HL-60/S4 (cell line): ENCODE data around the gene BRF1.
"Not testable (repeated sequence)": the region's sequence is repeated elsewhere in the genome, so short reads cannot be mapped to it uniquely, and the experiment has no call there.

Experiments
- in situ Hi-C: fragments of 300-500 bp; cut with MboI; formaldehyde crosslinking; loops from 2 replicates; pipeline ENCODE4 v1.14.3; 2022; ENCODE audit warnings: low sequenced_read_pairs

BRF1 gene

DNA sequence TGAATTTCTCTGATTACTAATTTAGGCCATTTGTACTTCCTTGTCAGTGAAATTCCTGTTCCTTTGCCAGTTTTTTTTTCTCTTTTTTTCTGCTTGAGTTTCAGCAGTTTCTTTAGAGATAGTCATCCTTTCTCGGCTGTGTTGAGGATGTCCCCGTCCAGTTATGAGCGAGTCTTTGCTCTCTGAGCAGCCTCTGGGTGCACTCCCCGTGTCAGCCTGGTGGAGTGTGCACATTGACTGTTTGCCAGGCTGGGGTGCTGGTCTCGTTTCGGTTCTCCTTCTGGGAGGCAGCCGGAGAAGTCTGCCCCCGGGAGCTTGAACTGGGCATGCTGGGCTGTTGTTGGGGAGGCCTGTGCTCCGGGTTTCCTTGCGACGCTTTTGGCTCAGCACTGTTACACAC, 16.7 kb upstream of the BRF1 start:
- in situ Hi-C loops = no loop called here

DNA sequence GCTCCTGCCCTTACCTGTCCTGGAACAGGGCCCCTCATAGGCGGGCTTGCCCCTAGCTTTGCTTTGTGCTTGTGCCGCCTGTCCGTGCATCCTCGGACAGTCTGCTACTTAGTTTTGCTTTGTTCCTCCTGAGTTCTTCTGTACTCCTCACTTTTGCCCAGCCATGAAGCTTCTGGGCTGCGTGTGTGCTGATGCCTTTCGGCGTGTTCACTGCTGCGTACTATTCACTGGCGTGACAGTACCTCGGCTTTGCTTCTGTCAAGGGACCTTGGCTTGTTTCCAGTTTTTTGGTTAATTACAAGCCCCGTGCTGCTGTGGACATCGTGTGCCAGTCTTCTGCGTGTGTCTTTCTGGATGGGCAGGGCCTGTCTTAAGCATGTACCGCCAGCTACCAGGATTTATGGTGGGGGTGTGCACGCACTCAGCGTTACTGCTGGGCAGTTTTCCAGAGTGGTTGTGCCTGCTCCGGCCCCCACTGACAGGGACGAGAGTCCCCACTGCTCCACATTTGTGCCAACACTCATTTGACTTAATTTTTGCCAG, 16.2 kb upstream of the BRF1 start:
- in situ Hi-C loops = no loop called here

- in situ Hi-C loops = no loop called here
Measured at GRCh38 chr14:105316577-105316941, 15.8 kb upstream of the BRF1 start.

DNA sequence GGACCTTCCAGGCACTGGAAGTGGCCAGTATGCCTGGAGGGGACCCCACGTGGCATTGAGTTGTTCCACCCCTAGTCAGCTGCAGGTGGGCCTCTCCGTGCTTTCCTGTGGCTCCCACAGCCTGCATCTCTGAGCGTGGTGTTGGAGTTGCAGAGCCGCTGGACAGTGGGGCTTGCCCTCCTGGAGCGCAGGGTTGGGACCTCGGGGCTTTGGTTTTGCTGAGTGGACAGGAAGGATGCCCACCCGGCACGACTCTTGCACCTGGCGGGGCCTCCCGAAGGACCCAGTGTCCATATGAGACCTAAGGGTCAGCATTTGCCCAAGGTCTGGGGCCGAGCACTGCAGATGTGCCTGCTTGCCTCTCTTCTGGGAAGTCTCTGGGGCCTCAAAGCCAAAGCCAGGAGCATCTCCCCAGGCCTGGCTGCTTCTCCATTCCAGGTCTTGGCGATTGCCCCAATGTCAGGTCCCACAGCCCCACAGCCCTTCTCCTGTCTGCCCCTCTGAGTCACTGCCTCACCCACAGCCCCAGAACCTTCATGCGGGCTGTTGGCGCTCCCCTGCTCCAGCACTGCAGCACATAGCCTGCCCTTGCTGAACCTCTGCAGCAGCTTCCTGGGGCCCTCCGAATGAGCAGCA, 15.3 kb upstream of the BRF1 start:
- in situ Hi-C loops = no loop called here

- in situ Hi-C loops = no loop called here
Measured at GRCh38 chr14:105315211-105315721, 14.5 kb upstream of the BRF1 start.

- in situ Hi-C loops = no loop called here
Measured at GRCh38 chr14:105314287-105315200, 13.7 kb upstream of the BRF1 start, which contains the start of gene PACS2. PACS2 (plus strand) TSS chr14:105314748; CDS start chr14:105314919, 171 bp downstream.

GRCh38 chr14:105313381-105314286, 12.8 kb upstream of the BRF1 start:
- in situ Hi-C loops = no loop called here

DNA sequence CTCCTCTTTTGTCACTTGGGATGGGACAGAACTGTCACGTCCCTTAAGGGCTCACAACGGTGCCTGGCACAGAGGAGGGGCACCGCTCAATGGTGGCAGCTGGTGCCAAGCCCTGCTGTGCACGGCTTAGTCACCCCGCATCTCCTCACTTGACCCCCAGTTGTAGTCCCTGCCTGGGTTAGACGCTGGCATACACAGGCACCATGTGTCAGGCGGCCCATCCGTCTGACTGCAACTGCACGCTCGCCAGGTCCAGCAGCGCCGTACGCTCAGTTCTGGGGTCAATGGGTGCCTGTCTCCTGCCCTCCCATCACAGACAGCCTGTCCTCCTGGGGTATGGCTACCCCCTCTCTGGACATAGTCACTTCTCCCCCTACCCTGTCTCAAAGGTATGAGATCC, 12.2 kb upstream of the BRF1 start:
- in situ Hi-C loops = no loop called here

DNA sequence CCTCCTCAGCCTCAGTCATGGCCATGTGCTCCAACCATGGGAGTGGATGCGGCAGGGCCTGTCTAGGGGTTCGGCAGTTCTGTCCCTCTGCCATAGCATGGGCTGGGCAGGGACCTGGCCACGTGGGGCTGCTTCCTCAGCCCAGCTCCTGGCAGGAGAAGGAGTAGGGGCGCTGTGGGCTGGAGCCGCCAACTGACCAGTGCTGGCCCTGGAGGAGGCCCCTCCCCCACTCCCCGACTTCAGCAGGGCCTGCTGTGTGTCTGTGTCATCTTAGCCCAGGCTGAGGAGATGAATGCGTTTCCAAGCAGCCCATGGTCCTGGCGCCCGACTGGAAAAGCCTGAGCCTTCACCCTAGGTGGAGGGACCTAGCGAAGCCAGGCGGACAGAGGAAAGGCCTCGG, 11.0 kb upstream of the BRF1 start:
- in situ Hi-C loops = no loop called here

- in situ Hi-C loops = no loop called here
Measured at GRCh38 chr14:105309371-105309770, 8.6 kb upstream of the BRF1 start.

GRCh38 chr14:105307052-105307727, 6.4 kb upstream of the BRF1 start:
- in situ Hi-C loops = no loop called here

GRCh38 chr14:105305791-105306190, 5.0 kb upstream of the BRF1 start:
- in situ Hi-C loops = no loop called here

DNA sequence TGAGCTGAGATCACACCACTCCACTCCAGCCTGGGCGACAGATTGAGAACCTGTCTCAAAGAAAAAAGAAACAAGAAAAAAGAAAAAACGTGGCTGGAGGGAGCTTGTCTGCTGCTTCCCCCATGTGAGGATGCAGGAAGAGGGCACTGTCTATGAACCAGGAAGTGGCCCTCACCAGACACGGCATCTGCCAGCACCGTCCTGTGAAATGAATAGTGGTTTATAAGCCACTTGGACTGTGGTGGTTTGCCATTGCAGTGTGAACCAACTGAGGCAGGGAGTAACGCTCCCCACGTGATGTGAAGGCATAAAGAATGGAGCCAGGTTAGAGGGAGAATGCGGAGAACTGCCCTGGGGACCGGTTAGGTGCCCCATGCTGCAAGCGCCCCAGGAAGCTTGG, 4.5 kb upstream of the BRF1 start:
- in situ Hi-C loops = no loop called here

DNA sequence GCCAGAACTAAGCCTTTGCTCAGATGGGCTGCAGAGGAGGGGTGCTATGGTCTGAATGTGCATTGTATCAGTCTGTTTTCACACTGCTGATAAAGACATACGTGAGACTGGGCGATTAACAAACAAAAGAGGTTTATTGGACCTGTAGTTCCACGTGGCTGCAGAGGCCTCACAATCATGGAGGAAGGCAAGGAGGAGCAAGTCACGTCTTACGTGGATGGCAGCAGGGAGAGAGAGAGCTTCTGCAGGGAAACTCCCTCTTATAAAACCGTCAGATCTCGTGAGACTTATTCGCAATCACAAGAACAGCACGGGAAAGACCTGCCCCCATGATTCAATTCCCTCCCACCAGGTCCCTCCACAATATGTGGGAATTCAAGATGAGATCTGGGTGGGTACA, 3.8 kb upstream of the BRF1 start:
- in situ Hi-C loops = no loop called here

GRCh38 chr14:105303949-105304348, 3.1 kb upstream of the BRF1 start:
- in situ Hi-C loops = no loop called here

- in situ Hi-C loops = not testable (repeated sequence)
Measured at GRCh38 chr14:105301915-105302249, 1.1 kb upstream of the BRF1 start.

DNA sequence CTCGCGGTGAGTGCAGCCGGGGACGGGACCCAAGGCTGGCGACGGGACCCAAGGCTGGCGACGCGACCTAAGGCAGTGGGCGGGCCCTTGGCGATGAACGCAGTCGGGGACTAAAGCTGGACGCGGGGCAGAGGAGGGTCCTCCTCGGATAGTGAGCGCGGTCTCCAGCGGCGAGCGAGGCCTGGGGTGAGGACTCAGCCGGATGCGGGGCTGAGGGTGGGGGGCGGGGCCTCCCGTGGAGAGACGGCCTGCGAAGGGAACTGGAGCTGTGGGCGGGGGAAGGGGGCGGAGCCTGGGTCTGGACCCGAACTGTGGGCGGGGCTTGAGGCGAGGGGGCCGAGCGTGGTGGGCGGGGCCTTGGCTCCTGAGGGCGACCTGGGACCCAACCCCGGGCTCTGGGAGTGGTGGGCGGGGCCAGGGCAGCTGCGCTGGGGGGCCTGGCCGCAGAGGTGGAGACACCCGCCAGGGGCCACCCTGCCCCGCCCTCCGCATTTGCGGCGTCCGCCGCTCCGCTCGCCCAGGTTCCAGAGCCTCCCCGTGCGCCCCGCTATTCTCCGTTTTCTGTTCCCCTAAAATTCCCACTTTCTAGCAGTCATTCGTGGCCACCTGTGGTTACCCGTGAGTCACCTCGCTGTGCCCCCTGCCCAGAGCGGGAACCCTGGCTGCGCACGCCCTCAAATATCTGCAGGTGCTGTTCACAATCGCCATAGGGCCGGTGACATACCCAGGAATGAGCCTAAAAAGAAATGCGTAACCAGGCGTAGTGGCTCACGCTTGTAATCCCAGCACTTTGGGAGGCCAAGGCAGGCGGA, 508 bp upstream of the BRF1 start:
- in situ Hi-C loops = no loop called here

- in situ Hi-C loops = no loop called here
Measured at GRCh38 chr14:105299654-105300541, 903 bp downstream of the BRF1 start.

DNA sequence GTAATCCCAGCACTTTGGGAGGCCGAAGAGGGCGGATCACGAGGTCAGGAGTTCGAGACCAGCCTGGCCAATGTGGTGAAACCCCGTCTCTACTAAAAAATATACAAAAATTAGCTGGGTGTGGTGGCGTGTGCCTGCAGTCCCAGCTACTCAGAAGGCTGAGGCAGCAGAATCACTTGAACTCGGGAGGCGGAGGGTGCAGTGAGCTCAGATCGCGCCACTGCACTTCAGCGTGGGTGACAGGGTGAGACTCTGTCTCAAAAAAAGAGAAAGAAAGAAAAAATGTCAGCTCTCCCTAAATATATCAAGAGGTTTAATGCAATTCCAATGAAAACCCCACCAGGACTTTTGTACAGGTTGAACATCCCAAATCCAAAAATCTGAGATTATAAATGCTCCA, 3.5 kb downstream of the BRF1 start:
- in situ Hi-C loops = not testable (repeated sequence)
